Right lobe of liver (tissue), 6 donors: ENCODE measurements around the gene BPIFB6. TPM values are rescaled to one million over a fixed set of nuclear protein-coding genes. Genes with fewer than 3 reads are reported as not detected.

Experiments used
- ATAC-seq, 4 donors: fragments of 200-7000 bp; cut with Tn5 transposase; one replicate each; pipeline ENCODE4 v1.9.1; 2020; ENCODE audit warnings: mild to moderate bottlenecking in 4 of 4, moderate library complexity in 4 of 4
- DNase-seq, 3 donors: peaks; one replicate each; pipeline ENCODE4 v3.0.0-alpha.2; 2020
- H3K27ac ChIP-seq, 3 donors: fragments of 200-600 bp; one replicate each; pipeline ENCODE4 v1.8.0; 2022
- H3K27me3 ChIP-seq, 2 donors: fragments of 200-600 bp; one replicate each; pipeline ENCODE4 v1.8.0; 2022
- H3K36me3 ChIP-seq, 4 donors: fragments of 200-600 bp; sonication (generic) in 1 of 4; one replicate each; pipeline versions ENCODE4 v1.5.1 to v1.8.0; 2017 to 2022; ENCODE audit warnings: control low read depth in 1 of 4
- H3K4me1 ChIP-seq, 4 donors: fragments of 200-600 bp; sonication (generic) in 1 of 4; one replicate each; pipeline versions ENCODE4 v1.5.1 to v1.8.0; 2017 to 2022; ENCODE audit warnings: control low read depth in 1 of 4
- H3K4me3 ChIP-seq, 3 donors: fragments of 200-600 bp; one replicate each; pipeline ENCODE4 v1.8.0; 2022
- H3K9me3 ChIP-seq, 4 donors: fragments of 200-600 bp; sonication (generic) in 1 of 4; one replicate each; pipeline versions ENCODE4 v1.5.1 to v1.8.0; 2017 to 2022; ENCODE audit warnings: control low read depth in 1 of 4
- CTCF ChIP-seq, 4 donors: fragments of 200-600 bp in 3 of 4; fragments of 450-650 bp in 1 of 4; IDR thresholded peaks; one replicate each; pipeline versions ENCODE4 v1.5.1 to v1.8.0; 2016 to 2022; ENCODE audit warnings: antibody characterized with exemption in 4 of 4, mild to moderate bottlenecking in 2 of 4
- POLR2A ChIP-seq: fragments of 450-650 bp; IDR thresholded peaks from one replicate; pipeline ENCODE4 v1.6.1; 2017; ENCODE audit warnings: antibody characterized with exemption, mild to moderate bottlenecking
- WGBS: methylation state at CpG from one replicate; pipeline ENCODE4 v1.1.6; 2018; ENCODE audit warnings: low coverage, low lambda C conversion rate; ENCODE audit not compliant: insufficient coverage; ENCODE audit errors: missing lambda C conversion rate; 5-methylcytosine and 5-hydroxymethylcytosine counted together
- intact Hi-C, 2 donors: fragments of 100-400 bp; cut with DNase I; formaldehyde crosslinking; loops; one replicate each; pipeline versions ENCODE4 v1.11.2 to v1.14.1; 2022
- total RNA-seq, 6 experiments: library from RNA; depleted of rRNA in 2 of 6; stranded (reverse); fragments of >200 nt in 2 of 6; fragmentation: NEBNext Ultra II Directional in 3 of 6; extraction: Animal tissue kit (Norgen Biotek cat#: 25700) in 3 of 6; gene quantifications; one replicate each; pipeline versions ENCODE4 v1.1.0 to v1.2.4, GENCODE V29; 2016 to 2023
- donor health status: DM: no; HTN: yes; CAD: no.
- donor health status: DM: no; HTN: no; CAD: no.
- donor health status: DM: no; HTN: no; CAD: no.
- donor health status: DM: no; HTN: yes; CAD: no.
- donor health status: DM: no; HTN: yes; CAD: no.

Gene BPIFB6
- total RNA-seq, 6 experiments from 2014 or later = not detected

DNA sequence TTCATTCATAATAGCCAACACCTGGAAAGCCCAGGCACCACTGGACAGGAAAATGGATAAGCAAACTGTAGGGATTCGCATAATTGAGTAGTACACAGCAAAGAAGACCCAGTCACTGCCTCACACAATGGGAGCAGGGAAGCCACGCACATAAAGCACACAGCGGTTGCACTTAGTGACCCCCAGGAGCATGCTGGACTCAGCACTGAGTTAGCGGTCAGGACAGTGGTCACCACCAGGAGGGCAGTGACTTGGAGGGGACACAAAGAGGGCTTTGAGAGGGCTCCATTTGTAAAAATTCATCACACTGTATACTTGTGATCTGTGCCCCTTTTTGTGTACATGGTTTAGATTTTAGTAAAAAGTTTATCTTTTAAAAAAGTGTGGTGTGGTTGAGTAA is 19.9 kb downstream of the BPIFB6 start:
- H3K36me3 ChIP-seq = no peaks in the 10 kb centered on the region
- H3K27ac ChIP-seq = no peak overlapping the region
- H3K4me3 ChIP-seq = no peak overlapping the region
- ATAC-seq (no peak), DNase-seq (no peak)
- TF ChIP-seq POLR2A = no peak
- TF ChIP-seq CTCF (IDR thresholded peaks at IDR 0.05) = no peak
- WGBS = 63% methylated on average over 4 of the region's 4 CpGs
- no peaks in the 10 kb centered on the region for H3K27me3 ChIP-seq
- H3K9me3 ChIP-seq = no peaks in the 10 kb centered on the region
- no peaks in the 10 kb centered on the region for H3K4me1 ChIP-seq
- intact Hi-C loops = no loop called here

DNA sequence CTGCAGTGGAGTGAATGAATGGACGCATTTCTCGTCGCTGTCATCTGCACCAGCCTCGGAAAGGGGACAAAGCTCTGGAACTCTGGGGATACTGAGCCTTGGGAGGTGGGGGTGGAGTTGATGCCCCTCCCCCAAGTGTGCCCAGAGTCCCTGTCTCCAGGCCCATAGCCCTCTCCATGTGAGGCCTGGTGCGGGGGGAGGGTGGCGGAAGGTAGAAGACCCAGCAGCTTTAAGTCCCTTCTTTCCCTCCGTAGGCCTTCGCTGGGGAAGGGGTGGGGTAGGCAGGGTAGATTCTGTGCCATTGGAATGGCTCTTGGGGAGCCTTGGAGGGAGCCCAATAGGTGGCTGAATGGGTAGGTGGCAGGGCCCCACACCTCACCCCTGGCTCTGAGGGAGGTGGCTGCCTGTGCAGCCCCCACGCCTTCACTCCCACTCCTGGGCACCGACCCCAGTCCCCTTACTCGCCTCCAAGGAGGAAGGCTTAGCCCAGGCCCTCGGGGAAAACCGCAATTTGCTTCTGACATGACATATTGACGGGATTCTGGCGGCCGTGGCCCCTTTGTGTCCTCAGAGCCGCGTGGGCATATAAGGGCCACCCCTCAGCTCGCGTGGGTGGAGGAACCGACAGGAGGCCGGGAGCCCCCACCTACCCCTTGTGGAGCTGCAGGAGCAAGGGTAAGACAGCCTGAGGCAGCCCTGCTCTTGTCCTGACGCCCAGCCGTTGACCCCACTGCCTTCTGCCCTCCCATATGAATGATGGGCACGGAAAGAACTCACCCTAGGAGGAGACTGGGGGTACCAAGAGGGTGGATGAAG is 22.1 kb downstream of the BPIFB6 start, which contains the start of gene BPIFB3:
Gene BPIFB3 (plus strand): TSS at position 613 of the 816 bp plus-strand sequence. CDS start 1,533 bp downstream, outside the sequence.
- no peak within 1 kb of the TSS for H3K4me3 ChIP-seq
- WGBS = 80% methylated on average over 6 of the region's 25 CpGs
- DNase-seq (no peak), ATAC-seq (no peak)
- no peaks in the 10 kb centered on the region for H3K27me3 ChIP-seq
- no peaks in the 10 kb centered on the region for H3K9me3 ChIP-seq
- intact Hi-C loops = no loop called here
- H3K36me3 ChIP-seq = no peaks in the 10 kb centered on the region
- no peak within 1 kb of the TSS for H3K27ac ChIP-seq
- TF ChIP-seq POLR2A = no peak
- no peak for TF ChIP-seq CTCF (IDR thresholded peaks at IDR 0.05)
- no peaks in the 10 kb centered on the region for H3K4me1 ChIP-seq

GRCh38 chr20:33054381-33054780 is 22.9 kb downstream of the BPIFB6 start:
- WGBS = 67% methylated on average over 3 of the region's 7 CpGs
- ATAC-seq (no peak), DNase-seq (no peak)
- TF ChIP-seq POLR2A (no peak), CTCF (IDR thresholded peaks at IDR 0.05) (no peak)
- H3K4me1 ChIP-seq = no peaks in the 10 kb centered on the region
- no peaks in the 10 kb centered on the region for H3K9me3 ChIP-seq
- H3K27ac ChIP-seq = no peak overlapping the region
- no peaks in the 10 kb centered on the region for H3K36me3 ChIP-seq
- intact Hi-C loops = no loop called here
- no peak overlapping the region for H3K4me3 ChIP-seq
- H3K27me3 ChIP-seq = no peaks in the 10 kb centered on the region

GRCh38 chr20:33054791-33055190 is 23.3 kb downstream of the BPIFB6 start:
- 86% methylated on average over 1 of the region's 2 CpGs for WGBS

More at GRCh38 chr20:33054791-33055190, 23.3 kb downstream of the BPIFB6 start:
- intact Hi-C loops = no loop called here
- no peak for ATAC-seq
- Histone ChIP-seq H3K36me3 (no peaks in the 10 kb centered on the region), H3K27ac (no peak overlapping the region), H3K4me1 (no peaks in the 10 kb centered on the region), H3K9me3 (no peaks in the 10 kb centered on the region), H3K4me3 (no peak overlapping the region), H3K27me3 (no peaks in the 10 kb centered on the region)
- DNase-seq = no peak
- TF ChIP-seq POLR2A = no peak
- TF ChIP-seq CTCF (IDR thresholded peaks at IDR 0.05) = no peak
